Muscle layer of duodenum (tissue), 2 donors: Measurements from ENCODE around the gene AGAP2.
"Not testable (repeated sequence)": the region's sequence is repeated elsewhere in the genome, so short reads cannot be mapped to it uniquely, and the experiment has no call there.

Experiments used
- H3K27ac ChIP-seq: one replicate; pipeline ENCODE4 v1.7.0; 2013; ENCODE audit warnings: mild to moderate bottlenecking, low read length
- H3K27me3 ChIP-seq: one replicate; pipeline ENCODE4 v1.7.0; 2013; ENCODE audit warnings: low read depth, mild to moderate bottlenecking, control low read depth, low read length
- H3K36me3 ChIP-seq, 2 donors: one replicate each; pipeline ENCODE4 v1.7.0; 2013; ENCODE audit warnings: low read length in 2 of 2, control low read depth in 1 of 2, mild to moderate bottlenecking in 1 of 2; ENCODE audit not compliant: insufficient read depth in 2 of 2, control insufficient read depth in 1 of 2
- H3K4me1 ChIP-seq, 2 donors: one replicate each; pipeline ENCODE4 v1.7.0; 2013; ENCODE audit warnings: low read length in 2 of 2, mild to moderate bottlenecking in 2 of 2, control low read depth in 1 of 2, moderate library complexity in 1 of 2; ENCODE audit not compliant: insufficient read depth in 2 of 2, control insufficient read depth in 1 of 2
- H3K4me3 ChIP-seq, 2 donors: one replicate each; pipeline ENCODE4 v1.7.0; 2013; ENCODE audit warnings: low read length in 2 of 2, low read depth in 1 of 2, mild to moderate bottlenecking in 1 of 2
- H3K9me3 ChIP-seq, 2 donors: one replicate each; pipeline ENCODE4 v1.7.0; 2013; ENCODE audit warnings: low read length in 2 of 2, control low read depth in 1 of 2, mild to moderate bottlenecking in 1 of 2; ENCODE audit not compliant: control insufficient read depth in 1 of 2
- donor health status: healthy.

Gene AGAP2

GRCh38 chr12:57698414-57698813 lies 40.1 kb downstream of the AGAP2 start:
- Histone ChIP-seq H3K4me3 (no peak overlapping the region), H3K4me1 (peaks cover 5 to 10% of the 10 kb centered on the region in 2 donors), H3K27ac (no peak overlapping the region), H3K36me3 (peaks cover 28 to 48% of the 10 kb centered on the region in 2 donors), H3K9me3 (no peaks in the 10 kb centered on the region), H3K27me3 (no peaks in the 10 kb centered on the region)

GRCh38 chr12:57697076-57697475 lies 41.5 kb downstream of the AGAP2 start:
- peaks cover 5 to 10% of the 10 kb centered on the region in 2 donors for H3K4me1 ChIP-seq
- no peak overlapping the region for H3K4me3 ChIP-seq
- peaks cover 28 to 36% of the 10 kb centered on the region in 2 donors for H3K36me3 ChIP-seq
- no peaks in the 10 kb centered on the region for H3K27me3 ChIP-seq
- no peak overlapping the region for H3K27ac ChIP-seq
- H3K9me3 ChIP-seq: no peaks in the 10 kb centered on the region

- Histone ChIP-seq H3K4me3 (no peak overlapping the region), H3K36me3 (peaks cover 28 to 35% of the 10 kb centered on the region in 2 donors), H3K27me3 (no peaks in the 10 kb centered on the region), H3K27ac (no peak overlapping the region), H3K4me1 (peaks cover 5 to 10% of the 10 kb centered on the region in 2 donors), H3K9me3 (no peaks in the 10 kb centered on the region)
Measured at GRCh38 chr12:57695770-57696432, 42.6 kb downstream of the AGAP2 start.

- peaks cover 23 to 35% of the 10 kb centered on the region in 2 donors for H3K36me3 ChIP-seq
- peak overlapping the region; percentile 95 to 96 for H3K4me3 ChIP-seq
- no peaks in the 10 kb centered on the region for H3K9me3 ChIP-seq
- H3K27me3 ChIP-seq: no peaks in the 10 kb centered on the region
- H3K27ac ChIP-seq: peak overlapping the region; percentile 81
- H3K4me1 ChIP-seq: peaks cover 5 to 10% of the 10 kb centered on the region in 2 donors
Measured at GRCh38 chr12:57694459-57695019, 44.0 kb downstream of the AGAP2 start.

GRCh38 chr12:57693659-57694458 lies 44.7 kb downstream of the AGAP2 start, which contains the start of gene OS9:
OS9 (plus strand) TSS chr12:57694132; CDS start chr12:57694162, 30 bp downstream.
- no peaks in the 10 kb centered on the region for H3K9me3 ChIP-seq
- peak within 1 kb of the TSS; percentile 81 for H3K27ac ChIP-seq
- peaks cover 5 to 10% of the 10 kb centered on the region in 2 donors for H3K4me1 ChIP-seq
- H3K36me3 ChIP-seq: peaks cover 23 to 30% of the 10 kb centered on the region in 2 donors
- peak within 1 kb of the TSS; percentile 95 to 96 for H3K4me3 ChIP-seq
- no peaks in the 10 kb centered on the region for H3K27me3 ChIP-seq

GRCh38 chr12:57693317-57693658 lies 45.3 kb downstream of the AGAP2 start:
- Histone ChIP-seq H3K4me1 (peaks cover 5 to 10% of the 10 kb centered on the region in 2 donors), H3K27me3 (no peaks in the 10 kb centered on the region), H3K4me3 (peak overlapping the region; percentile 44 to 95), H3K9me3 (no peaks in the 10 kb centered on the region), H3K27ac (no peak overlapping the region), H3K36me3 (peaks cover 20 to 24% of the 10 kb centered on the region in 2 donors)

- Histone ChIP-seq H3K27ac (no peak overlapping the region), H3K4me3 (no peak overlapping the region), H3K9me3 (no peaks in the 10 kb centered on the region), H3K36me3 (peaks cover 14 to 18% of the 10 kb centered on the region in 2 donors), H3K27me3 (no peaks in the 10 kb centered on the region), H3K4me1 (peaks cover 5 to 10% of the 10 kb centered on the region in 2 donors)
Measured at GRCh38 chr12:57692500-57692899, 46.0 kb downstream of the AGAP2 start.

GRCh38 chr12:57688931-57689330 lies 49.6 kb downstream of the AGAP2 start:
- Histone ChIP-seq H3K9me3 (no peaks in the 10 kb centered on the region), H3K27ac (no peak overlapping the region), H3K4me1 (no peaks in the 10 kb centered on the region), H3K36me3 (no peaks in the 10 kb centered on the region), H3K4me3 (no peak overlapping the region), H3K27me3 (peaks cover 7% of the 10 kb centered on the region)

- Histone ChIP-seq H3K27me3 (peaks cover 7% of the 10 kb centered on the region), H3K36me3 (no peaks in the 10 kb centered on the region), H3K9me3 (no peaks in the 10 kb centered on the region), H3K4me1 (no peaks in the 10 kb centered on the region), H3K27ac (no peak overlapping the region), H3K4me3 (no peak overlapping the region)
Measured at GRCh38 chr12:57687862-57688261, 50.7 kb downstream of the AGAP2 start.

- Histone ChIP-seq H3K4me3 (no peak overlapping the region), H3K9me3 (peaks cover 0 to 4% of the 10 kb centered on the region in 2 donors), H3K27me3 (no peaks in the 10 kb centered on the region), H3K36me3 (no peaks in the 10 kb centered on the region), H3K27ac (no peak overlapping the region), H3K4me1 (no peaks in the 10 kb centered on the region)
Measured at GRCh38 chr12:57679697-57680096, 58.8 kb downstream of the AGAP2 start.

- H3K36me3 ChIP-seq, H3K4me1 ChIP-seq, H3K4me3 ChIP-seq, H3K27me3 ChIP-seq, H3K27ac ChIP-seq, H3K9me3 ChIP-seq: not testable (repeated sequence)
Measured at GRCh38 chr12:57677947-57678346, 60.6 kb downstream of the AGAP2 start.
